GM19351 (cell line): ENCODE measurements around the gene UBC.
"Not testable (repeated sequence)": the region's sequence is repeated elsewhere in the genome, so short reads cannot be mapped to it uniquely, and the experiment has no call there.

Experiments
- ATAC-seq: cut with Tn5 transposase; IDR thresholded peaks from one replicate; pipeline ENCODE4 v1.9.1; 2021; ENCODE audit warnings: mild to moderate bottlenecking, moderate library complexity; ENCODE audit not compliant: unreplicated experiment

Gene UBC

GRCh38 chr12:124938108-124938507 lies 23.7 kb upstream of the UBC start:
- ATAC-seq = no peak

GRCh38 chr12:124931528-124931927 lies 17.1 kb upstream of the UBC start:
- not testable (repeated sequence) for ATAC-seq

GRCh38 chr12:124930586-124930985 lies 16.1 kb upstream of the UBC start:
- ATAC-seq = no peak

GRCh38 chr12:124929649-124930419 lies 15.4 kb upstream of the UBC start:
- no peak for ATAC-seq

- no peak for ATAC-seq
Observed at GRCh38 chr12:124928912-124929530, 14.6 kb upstream of the UBC start.

GRCh38 chr12:124928095-124928911 lies 13.9 kb upstream of the UBC start:
- ATAC-seq = peak; percentile 43

- ATAC-seq = peak; percentile 78
Observed at GRCh38 chr12:124927201-124928094, 13.0 kb upstream of the UBC start.

- ATAC-seq = not testable (repeated sequence)
Observed at GRCh38 chr12:124925782-124926181, 11.3 kb upstream of the UBC start.

GRCh38 chr12:124925117-124925516 lies 10.7 kb upstream of the UBC start:
- ATAC-seq = no peak

GRCh38 chr12:124923905-124924734 lies 9.7 kb upstream of the UBC start:
- no peak for ATAC-seq

GRCh38 chr12:124921200-124922031 lies 7.0 kb upstream of the UBC start:
- peak; percentile 48 for ATAC-seq

- no peak for ATAC-seq
Observed at GRCh38 chr12:124920353-124920935, 6.0 kb upstream of the UBC start.

- ATAC-seq = peak; percentile 10
Observed at GRCh38 chr12:124919521-124920352, 5.3 kb upstream of the UBC start.

- not testable (repeated sequence) for ATAC-seq
Observed at GRCh38 chr12:124918622-124918988, 4.2 kb upstream of the UBC start.

- no peak for ATAC-seq
Observed at GRCh38 chr12:124917841-124918621, 3.6 kb upstream of the UBC start.

GRCh38 chr12:124917135-124917840 lies 2.8 kb upstream of the UBC start:
- peak; percentile 50 for ATAC-seq
